GM12872 (cell line): ENCODE measurements around the gene ZNF428.

ENCODE experiments used
- TF ChIP-seq, protein P1 (sequence below): IDR thresholded peaks from 3 replicates; pipeline ENCODE4 v1.5.1; 2011; ENCODE audit warnings: low read depth, mild to moderate bottlenecking, low read length, moderate library complexity; ENCODE audit not compliant: insufficient read depth

The ZNF428 gene

DNA sequence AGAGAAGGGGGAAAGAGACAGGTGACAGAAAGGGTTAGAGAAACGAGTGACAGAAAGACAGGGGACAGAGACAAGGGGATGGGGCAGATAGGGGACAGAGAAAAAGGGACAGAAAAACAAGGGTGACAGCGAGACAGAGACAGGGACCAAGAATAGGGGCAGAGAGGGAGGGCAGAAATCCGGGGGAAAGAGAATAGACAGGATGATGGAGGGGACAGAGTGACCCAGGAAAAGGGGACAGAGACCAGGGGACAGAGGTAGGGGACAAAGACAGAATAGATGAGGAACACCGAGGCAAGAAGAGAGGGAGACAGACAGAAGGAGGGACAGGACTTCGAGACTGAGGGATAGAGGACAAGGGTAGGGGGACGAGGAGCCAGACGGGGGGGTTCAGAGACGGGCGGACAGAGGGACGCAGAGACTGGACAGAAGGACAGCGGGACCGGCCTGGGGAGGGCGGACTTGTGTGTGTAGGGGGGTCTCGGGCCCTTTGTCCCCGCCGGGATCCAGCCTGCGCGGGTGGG, 19.6 kb upstream of the ZNF428 start:
- TF ChIP-seq, protein P1, sequence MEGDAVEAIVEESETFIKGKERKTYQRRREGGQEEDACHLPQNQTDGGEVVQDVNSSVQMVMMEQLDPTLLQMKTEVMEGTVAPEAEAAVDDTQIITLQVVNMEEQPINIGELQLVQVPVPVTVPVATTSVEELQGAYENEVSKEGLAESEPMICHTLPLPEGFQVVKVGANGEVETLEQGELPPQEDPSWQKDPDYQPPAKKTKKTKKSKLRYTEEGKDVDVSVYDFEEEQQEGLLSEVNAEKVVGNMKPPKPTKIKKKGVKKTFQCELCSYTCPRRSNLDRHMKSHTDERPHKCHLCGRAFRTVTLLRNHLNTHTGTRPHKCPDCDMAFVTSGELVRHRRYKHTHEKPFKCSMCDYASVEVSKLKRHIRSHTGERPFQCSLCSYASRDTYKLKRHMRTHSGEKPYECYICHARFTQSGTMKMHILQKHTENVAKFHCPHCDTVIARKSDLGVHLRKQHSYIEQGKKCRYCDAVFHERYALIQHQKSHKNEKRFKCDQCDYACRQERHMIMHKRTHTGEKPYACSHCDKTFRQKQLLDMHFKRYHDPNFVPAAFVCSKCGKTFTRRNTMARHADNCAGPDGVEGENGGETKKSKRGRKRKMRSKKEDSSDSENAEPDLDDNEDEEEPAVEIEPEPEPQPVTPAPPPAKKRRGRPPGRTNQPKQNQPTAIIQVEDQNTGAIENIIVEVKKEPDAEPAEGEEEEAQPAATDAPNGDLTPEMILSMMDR: no peak

DNA sequence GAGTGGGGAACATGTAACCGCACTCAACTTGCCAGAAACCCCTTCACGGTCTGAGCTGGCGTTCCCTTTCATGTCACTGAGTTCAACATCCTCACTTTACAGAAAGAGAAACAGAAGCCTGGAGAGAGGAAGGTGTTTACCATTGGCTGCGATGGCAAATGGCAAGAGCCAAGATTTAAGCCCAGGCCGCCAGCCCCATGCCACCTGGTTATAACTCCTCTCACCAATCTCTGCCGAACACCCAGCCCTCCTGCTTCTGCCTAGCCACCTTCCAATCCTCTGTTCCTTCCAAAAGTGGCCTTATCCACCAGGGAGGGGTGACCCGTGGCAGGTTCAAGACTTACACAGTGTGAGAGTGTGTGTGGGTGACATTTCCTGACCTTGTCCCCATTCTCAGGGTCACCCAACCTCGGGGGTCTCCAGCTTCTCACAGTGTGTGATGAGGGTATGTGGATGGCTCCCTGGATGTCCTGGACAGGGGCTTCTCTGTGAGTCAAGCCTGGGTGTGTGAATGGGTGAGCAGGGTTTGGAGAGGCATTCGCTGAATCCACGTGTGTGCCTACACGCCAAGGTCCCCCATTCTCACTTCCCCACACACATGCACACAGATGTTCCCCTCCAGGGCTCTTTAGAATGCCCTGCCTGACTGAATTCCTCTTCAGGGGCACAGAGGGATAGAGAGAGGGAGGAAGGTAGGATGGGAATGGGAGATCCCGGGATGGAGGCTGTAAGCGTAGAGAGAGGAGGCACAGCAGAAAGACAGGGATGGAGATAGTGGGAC, 19.0 kb upstream of the ZNF428 start:
- TF ChIP-seq, protein P1: no peak

DNA sequence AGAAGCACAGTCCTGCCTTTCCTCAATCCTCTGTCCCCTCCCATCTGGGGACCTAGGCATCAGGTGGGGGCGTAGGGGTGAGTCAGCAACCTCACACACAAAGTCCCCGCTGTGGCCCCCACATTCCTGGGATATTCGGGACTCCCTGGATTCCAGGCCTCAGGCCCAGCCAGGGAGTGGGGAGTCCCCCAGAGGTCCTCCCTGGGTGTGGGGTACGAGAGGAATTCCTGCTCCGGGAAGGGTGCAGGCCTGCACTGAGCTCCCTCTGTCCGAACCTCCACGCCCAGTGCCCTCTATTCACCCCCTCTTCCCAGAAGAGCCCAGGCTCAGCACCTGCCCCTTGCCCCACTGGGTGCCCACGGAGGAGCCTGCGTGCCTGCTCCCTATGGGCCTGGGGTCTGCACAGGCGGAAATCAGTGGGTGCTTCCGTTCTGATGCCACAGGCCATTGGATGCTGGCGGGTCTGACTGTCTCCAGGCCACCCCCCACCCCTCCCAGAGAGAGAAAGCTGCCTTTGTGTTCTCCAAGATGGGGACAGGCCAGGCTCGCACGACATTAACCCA, 16.8 kb upstream of the ZNF428 start:
- TF ChIP-seq, protein P1: no peak

DNA sequence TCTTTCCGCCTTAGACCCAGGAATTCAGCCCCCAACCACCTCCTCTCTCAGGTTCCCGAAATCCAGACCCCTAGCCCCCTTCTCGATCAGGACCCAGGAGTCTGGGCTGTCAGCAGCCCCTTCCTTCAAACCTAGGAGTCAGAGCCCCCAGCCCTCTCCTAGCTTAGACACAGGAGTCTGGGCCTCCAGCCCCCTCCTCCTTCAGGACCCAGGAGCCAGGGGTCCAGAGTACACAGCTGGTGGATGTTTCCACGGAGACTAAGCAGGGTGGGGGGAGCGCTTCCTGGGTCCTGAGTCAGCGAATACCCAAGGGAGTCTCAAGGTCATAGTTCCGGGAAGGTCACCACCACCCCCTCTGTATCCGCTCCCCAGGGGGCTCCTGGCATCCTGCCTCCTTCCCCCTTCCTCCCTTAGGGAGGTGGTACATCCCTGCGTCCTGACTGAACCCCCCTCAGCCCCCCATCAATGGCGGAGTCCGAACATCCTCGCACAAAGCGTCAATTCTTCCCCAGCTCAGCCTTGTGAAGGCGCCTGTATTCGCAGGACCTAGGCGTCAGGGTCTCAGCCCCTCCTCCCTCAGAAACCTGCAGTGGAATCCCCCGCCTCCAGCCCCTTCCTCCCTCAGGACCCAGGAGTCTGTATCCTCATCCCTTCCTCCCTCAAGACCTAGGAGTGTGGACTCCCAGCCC, 15.6 kb upstream of the ZNF428 start:
- TF ChIP-seq, protein P1: no peak

DNA sequence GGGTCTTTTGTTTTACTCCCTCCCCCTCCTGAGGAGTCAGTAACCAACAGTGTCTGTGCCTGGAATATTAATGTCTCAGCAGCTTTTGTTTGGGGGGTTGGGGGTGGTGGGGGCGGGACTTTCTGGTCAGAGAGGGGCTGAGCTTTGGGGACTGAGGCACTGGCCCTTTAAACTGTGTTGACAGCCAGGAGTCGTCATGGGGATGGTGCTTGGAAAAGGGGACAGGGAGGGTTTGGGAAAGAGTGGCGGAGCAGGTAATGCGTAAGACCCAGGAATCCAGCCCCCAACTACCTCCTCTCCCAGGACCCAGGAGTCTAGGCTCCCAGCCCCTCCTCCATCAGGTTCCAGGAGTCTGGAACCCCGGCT, 15.1 kb upstream of the ZNF428 start:
- TF ChIP-seq, protein P1: no peak

DNA sequence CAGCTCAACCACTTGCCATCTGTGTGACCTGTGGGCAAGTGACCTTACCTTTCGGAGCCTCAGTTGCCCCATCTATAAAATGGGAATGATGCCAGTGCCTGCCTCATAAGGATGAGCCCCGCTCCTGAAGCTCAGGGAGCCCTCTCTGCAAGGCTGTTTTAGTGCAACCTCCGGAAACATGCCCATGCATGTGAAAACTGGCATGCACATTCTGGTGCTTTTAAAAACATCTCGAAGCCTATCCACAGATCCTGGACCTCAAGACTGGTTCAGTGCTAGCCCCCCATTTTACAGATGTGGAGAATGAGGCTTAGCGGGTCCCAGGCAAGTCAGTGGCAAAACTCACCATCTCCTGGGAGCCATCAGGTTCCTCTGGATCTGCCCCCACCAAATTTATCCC, 14.6 kb upstream of the ZNF428 start:
- TF ChIP-seq, protein P1: no peak

DNA sequence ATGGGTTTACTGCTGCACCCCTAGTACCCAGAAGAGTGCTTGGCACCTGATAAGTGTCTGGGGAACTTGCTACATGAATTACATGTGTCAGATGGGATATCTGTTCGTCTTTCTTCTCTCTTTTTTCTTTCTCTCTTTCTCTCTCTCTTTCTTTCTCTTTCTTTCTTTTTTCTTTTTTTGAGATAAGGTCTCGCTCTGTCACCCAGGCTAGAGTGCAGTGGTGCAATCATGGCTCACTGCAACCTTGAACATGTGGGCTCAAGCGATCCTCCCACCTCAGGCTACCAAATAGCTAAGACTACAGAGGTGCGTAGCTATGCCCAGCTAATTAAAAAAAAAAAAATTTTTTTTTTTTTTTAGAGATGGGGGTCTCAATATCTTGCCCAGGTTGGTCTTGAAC, 14.1 kb upstream of the ZNF428 start:
- TF ChIP-seq, protein P1: no peak
